NCI-H1436 (cell line): ENCODE measurements around the gene CXCR5.
"Not testable (repeated sequence)": the region's sequence is repeated elsewhere in the genome, so short reads cannot be mapped to it uniquely, and the experiment has no call there.

Experiments
- DNase-seq: peaks from one replicate; lab custom pipeline; 2025; lab: John Stamatoyannopoulos, UW

Gene CXCR5, protein sequence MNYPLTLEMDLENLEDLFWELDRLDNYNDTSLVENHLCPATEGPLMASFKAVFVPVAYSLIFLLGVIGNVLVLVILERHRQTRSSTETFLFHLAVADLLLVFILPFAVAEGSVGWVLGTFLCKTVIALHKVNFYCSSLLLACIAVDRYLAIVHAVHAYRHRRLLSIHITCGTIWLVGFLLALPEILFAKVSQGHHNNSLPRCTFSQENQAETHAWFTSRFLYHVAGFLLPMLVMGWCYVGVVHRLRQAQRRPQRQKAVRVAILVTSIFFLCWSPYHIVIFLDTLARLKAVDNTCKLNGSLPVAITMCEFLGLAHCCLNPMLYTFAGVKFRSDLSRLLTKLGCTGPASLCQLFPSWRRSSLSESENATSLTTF

DNA sequence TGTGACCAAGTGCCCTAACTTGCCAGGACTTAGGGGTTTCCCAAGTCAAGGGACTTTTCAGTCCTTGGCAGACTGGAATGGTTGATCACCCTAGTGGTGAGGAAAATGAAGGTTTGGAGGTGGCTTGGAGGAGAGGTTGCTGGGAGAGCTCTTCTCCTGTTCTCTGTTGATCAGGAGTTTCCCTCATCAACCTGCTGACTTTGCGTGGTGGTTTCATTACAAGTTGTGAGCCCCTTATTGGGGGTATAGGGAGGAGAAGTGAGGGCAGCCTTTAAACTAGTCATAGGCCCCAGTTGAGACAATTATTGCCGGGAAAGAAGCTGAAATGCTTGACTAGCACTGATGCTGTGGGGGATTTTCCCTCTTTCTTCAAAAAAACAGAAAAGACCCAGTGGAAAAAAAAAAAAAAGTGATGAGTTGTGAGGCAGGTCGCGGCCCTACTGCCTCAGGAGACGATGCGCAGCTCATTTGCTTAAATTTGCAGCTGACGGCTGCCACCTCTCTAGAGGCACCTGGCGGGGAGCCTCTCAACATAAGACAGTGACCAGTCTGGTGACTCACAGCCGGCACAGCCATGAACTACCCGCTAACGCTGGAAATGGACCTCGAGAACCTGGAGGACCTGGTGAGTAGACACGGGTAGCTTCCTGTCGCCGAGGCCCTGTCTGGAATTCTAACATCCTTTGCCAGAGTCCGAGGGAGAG lies at the start of gene CXCR5:
TSS of gene CXCR5 (plus strand) at position 525 of the 704 bp plus-strand sequence. CDS start at position 575, 50 bp downstream.
- DNase-seq = no peak

DNA sequence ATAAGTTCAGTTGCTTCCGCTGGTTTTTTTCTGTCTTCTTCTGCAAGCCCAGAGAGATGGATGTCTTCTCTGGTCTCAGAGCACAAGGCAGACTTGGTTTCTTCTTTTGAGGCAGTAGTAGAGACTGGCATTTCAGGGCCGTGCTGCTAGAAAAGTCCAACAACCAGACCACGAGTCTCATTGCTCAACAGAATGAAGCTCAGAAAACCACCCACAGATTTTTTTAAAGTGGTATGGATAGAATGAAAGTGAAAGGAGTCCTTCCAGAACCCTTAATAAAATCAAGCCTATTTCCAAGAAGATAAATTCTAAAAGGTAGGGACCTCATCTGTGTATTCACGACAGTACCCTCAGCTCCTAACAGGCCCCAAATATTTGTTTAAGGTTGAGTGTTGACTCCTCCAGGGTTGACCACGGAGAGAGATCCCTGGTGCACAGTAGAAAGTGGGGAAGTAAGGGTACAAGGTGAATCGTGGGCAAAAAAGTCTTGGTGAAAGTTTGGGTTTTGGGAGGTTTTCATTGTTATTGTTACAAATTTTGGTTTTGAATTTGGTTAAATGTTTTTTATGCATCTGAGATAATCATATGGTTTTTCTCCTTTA lies 49.2 kb upstream of the CXCR5 start:
- no peak for DNase-seq

DNA sequence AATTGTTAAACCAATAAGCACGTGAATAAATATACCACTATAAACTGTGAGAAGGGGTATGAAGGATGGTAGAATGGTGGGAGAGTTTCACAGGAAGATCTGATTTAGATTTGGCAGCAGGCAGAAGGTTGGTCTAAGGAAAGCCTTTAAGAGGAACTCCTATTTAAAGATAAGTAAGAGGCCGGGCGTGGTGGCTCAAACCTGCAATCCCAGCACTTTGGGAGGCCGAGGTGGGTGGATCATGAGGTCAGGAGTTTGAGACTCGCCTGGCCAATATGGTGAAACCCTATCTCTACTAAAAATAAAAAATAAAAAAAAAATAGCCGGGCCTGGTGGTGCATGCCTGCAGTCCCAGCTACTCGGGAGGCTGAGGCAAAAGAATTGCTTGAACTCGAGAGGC lies 45.8 kb upstream of the CXCR5 start:
- no peak for DNase-seq

DNA sequence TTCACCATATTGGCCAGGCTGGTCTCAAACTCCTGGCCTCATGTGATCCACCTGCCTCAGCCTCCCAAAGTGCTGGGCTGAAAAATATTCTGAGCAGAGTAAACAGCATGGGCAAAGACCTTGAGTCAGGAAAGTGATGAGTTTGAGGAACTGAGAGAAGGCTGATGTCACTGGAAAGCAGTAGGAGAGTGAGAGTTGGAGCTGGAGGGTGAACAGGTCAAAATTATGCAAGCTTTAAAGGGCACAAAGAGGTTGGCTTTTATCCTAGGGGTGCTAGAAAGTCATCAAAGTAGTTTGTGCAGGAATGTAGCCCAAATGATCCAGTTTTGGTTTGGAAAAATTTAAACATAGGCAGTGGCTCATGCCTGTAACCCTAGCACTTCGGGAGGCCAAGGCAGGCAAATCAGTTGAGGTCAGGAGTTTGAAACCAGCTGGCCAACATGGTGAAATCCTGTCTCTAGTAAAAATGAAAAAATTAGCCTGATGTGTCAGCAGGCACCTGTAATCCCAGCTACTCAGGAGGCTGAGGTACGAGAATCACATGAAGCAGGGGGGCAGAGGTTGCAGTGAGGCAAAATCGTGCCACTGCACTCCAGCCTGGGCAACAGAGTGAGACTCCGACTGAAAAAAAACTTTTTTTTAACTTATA lies 44.7 kb upstream of the CXCR5 start:
- no peak for DNase-seq

DNA sequence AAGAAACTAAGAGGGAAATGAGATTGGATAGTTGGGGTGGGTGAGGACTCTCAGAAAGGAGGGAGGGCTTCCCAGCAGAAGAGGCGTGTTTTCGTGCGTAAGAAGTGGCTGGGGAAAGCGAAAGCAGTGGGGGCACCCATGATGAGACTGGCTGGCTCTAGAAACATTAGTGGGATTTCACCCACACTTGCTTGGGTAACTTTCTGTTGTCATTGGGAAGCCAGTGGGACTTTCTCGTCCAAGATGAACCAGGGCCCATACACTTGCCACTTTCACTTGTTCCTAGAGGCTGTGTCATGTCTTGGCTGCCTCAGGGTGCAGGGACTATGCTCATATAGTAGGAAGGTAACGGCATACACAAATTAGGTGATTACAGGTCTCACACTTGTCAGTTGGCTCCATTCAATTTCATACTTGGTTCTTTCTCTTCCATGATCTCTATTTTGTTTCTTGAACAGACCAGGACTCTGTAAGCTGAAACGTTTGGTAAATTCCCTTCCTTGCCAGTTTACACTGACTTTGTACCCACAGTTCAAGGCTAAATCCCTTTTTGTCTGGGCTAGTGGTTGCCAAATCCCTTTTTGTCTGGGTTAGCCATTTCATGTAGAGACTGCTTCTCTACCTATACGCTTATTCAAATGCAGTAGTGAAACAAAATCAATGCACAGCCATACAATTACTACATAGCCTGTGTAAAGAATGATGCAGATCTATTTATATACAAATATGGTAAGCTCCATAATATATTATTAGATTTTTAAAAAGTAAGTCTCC lies 42.0 kb upstream of the CXCR5 start:
- no peak for DNase-seq

DNA sequence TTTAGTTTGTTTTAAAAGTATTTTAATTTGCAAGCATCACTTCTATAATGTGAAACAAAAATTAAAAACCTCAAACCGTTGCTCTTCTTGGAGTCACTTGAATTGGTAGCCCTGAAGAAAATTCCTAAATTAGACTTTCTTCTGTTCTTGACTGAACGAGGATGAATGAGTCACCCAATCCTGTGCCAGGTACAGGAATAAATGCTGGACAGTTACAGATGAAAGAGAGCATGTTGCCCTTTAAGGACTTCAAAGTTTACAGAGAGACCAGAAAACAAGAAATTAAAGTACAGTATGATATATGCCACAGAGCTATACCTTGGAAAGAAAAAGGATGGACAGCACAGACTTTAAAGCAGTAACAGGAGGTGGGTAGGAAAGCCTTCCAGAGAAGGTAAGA lies 41.3 kb upstream of the CXCR5 start:
- DNase-seq = no peak

DNA sequence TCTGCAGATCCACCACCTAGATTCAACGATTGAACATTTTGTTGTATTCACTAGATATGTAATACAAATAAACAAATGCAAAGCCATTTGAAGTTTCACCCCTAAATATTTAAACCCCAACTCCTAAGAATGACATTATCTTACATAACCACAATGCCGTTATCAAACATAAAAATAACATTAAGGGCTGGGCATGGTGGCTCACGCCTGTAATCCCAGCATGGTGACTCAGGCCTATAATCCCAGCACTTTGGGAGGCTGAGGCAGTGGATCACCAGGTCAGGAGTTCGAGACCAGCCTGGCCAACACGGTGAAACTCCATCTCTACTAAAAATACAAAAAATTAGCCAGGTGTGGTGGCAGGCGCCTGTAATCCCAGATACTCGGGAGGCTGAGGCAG lies 40.8 kb upstream of the CXCR5 start:
- not testable (repeated sequence) for DNase-seq

DNA sequence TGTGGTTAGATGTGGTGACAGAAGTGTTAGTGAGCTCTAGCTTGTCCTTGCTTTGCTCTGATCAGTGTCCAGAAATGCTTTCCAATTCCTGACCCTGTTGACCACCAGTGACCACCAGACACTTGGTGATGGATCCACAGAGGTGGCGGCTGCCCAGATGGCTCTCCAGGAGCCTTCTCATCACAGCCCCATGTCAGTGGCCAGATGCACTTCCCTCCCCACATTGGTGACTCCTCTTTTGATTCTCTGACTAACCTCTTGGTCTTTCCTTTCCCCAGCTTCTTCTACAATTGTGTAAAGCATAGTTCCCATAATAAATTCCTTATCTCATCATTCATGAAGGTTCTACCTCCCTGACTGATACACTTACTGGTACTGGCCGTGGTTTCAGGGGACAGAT lies 40.1 kb upstream of the CXCR5 start:
- DNase-seq = no peak

DNA sequence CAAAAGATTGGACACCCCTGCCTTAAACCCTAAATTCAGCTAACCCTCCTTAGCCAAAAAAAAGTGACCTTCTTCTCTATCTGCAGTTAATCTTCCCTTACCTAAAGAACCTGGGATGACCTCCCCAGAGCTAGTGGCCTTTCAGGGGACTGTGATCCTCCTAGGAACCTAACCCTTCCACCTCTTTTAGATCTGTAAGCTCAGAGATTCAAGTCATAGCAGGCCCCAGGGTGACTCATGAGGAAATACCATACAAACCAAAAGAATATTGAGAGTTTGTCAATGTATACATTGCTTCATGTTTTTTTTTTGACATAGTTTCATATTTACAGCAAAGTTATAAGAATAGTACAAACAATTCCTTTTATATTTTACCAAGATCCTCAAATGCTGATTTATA lies 38.3 kb upstream of the CXCR5 start:
- DNase-seq = no peak

DNA sequence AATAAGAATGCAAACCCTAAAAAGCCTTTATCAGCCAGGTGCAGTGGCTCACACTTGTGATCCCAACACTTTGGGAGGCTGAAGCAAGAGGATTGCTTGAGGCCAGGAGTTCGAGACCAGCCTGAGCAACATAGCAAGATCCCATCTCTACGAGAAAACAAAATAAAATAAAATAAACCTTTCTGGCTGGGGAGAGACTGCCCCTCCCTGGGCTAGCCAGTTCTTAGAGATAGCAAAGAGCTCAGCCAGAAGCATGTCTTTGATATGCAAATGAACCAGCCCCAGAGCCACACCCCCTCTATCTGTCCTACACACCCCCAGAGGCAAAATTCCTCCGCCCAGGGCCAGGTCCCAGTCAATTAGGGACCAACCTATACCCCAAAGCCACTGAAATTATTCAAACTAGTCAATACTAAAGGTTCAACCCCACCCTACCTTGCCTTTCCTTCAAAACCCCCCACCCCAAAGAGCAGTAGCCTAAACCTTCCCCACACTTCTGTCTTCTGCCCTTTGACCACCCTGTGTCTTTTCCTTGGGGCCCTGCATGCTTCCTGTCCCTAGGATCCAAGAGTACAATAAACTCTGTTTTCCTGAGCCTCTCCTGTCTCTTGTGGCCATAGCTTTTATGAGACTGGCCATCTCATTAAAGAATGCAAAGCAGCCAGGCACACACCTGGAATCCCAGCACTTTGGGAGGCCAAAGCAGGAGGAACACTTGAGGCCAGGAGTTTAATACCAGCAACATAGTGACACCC lies 37.3 kb upstream of the CXCR5 start:
- DNase-seq = no peak

DNA sequence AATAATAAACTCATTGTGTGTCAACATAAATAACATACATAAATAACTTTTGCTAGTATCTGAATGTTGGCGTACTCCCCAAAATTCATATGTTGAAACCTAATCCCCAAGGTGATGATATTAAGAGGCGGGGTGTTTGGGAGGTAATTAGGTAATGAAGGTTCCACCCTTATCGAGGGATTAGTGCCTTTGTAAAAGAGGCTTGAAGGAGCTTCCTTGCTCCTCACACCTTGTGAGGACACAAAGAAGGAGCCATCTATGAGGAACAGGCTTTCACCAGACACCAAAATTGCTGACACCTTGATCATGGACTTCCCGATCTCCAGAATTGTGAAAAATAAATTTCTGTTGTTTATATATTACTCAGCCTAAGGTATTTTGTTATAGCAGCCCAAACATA lies 33.9 kb upstream of the CXCR5 start:
- no peak for DNase-seq

DNA sequence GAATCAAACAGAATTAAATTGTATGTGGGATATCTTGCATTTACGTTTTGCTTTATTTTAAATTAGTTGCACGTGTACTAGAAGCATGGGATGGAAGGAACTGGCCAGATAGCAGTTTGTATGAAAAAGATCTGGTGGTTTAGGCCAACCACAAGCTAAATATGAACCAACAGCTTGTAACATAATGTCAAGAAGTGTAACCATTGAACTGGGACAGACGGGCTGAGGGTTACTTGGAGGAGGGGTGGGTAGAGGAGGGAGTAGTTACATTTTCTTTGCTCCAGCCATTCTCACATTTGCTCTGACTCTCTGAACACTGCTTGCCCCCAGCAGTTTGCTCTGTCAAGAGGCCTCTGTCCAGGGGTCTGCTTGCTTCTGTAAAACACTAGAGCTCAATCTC lies 31.7 kb upstream of the CXCR5 start:
- DNase-seq = no peak

DNA sequence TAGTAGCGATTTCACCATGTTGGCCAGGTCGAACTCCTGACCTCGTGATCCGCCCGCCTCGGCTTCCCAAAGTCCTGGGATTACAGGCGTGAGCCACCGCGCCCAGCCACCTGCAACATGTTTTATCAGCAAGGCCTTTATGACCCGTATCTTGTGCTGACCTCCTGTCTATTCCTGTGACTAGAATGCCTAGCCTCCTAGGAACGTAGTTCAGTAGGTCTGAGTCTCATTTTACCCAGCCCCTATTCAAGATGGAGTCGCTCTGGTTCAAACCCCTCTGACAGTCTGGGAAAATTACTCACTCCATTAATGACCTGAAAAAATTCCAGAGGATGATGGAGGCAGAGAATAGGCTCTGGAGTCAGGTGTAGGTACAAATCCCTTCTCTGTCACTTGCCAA lies 30.0 kb upstream of the CXCR5 start:
- no peak for DNase-seq

DNA sequence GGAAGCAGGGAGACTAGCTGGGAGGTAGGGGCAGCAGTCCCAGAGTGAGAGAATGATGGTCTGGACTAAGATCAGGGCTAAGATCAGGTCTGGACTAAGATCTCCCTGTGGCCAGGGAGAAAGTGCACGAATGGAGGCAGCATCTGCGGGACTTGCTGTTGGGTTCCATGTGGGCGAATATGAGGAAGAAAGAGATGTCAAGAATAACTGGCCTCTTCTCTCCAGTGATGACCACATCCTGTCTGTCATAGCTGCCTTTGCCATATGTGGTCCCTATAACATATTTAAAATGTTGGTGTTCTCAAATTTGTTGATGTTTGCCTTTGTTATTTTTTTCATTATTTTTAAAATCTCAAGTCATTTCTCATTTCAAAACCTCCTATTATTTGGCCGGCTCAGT lies 27.4 kb upstream of the CXCR5 start:
- no peak for DNase-seq

DNA sequence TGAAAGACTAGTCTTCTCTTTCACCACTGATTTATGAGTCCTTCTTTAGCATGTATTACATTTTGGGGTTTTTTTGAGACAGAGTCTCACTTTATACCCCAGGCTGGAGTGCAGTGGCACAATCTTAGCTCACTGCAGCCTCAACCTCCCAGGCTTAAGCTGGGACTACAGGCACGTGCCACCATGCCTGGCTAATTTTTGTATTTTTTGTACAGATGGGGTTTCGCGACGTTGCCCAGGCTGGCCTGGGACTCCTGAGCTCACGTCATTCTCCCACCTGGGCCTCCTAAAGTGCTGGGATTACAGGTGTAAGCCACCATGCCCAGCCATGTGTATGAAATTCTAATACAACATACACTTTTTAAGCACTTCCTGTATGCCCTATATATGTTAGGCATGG lies 26.3 kb upstream of the CXCR5 start:
- no peak for DNase-seq

DNA sequence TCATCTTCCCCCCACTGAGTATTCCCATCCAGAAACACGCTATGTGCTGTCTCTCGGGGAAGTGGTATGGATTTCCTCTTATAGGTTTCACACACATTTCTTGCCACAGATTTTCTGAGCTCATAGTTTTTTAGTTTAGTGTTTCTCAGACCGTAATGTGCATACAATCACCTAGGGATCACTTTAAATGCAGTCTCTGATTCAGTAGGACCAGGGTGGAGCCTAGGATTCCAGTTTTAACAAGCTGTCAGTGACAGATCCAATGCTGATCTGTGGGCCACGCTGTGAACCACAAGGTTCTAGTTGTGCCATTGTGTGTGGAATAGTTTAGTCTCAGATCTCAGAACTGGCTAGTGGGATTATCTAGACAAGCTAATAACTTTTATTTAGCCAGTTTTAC lies 23.7 kb upstream of the CXCR5 start:
- no peak for DNase-seq

DNA sequence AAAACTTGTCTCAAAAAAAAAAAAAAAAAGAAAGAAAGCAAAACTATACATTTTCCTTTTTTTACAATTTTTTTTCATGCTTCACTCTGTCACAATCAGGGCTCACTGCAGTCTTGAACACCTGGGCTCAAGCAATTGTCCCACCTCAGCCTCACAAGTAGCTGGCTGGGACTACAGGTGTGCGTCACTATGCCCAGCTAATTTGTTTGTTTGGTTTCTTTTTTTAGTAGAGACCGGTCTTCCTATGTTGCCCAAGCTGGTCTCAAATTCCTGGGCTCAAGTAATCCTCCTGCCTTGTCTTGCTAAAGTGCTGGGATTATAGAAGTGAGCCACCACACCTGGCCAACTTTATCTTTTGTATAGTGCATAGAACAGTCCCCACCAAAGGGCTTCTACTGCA lies 15.0 kb upstream of the CXCR5 start:
- no peak for DNase-seq

DNA sequence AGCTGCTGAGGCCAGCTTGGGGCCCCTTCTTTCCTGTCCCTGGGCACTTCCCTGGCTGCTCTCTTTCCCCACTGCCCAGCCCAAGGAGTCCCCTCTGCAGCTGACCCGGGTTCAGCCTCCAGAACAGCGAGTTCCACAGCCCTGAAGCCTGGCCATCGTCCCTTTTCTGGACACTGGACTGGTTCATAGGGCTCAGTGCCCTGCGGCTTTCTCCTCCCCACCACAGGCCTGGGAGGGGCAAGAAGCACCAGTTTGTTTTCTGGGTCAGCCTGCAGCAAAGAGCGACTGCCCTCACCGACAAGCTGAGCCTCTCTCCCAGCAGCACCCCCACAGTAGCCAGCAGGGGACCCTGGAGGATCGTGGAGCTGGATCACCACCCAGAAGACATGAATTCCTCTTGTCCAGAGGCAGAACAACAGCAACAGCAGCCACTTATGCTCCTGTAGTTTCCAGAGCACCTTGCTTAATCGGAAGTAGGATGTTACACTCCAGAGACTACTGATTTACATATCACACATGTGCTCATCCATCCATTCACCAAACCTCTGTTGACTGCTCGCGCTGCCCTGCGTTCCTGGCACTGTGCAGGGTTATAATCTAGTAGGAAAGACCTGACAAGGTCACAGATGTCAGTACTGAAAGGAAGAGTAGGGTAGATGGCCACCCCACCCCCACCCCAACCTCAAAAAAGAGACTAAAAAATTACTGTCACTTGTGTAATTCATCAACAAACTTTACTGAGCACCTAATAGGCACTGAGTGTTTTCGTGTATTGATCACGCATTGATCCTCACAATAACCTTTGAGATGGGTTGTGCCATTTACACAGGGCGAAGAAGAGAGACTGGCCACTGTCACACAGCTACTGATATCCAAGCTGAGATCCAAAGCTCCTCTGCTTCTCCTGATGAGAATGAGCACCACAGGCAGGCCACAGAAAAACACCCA lies 13.0 kb upstream of the CXCR5 start:
- no peak for DNase-seq

DNA sequence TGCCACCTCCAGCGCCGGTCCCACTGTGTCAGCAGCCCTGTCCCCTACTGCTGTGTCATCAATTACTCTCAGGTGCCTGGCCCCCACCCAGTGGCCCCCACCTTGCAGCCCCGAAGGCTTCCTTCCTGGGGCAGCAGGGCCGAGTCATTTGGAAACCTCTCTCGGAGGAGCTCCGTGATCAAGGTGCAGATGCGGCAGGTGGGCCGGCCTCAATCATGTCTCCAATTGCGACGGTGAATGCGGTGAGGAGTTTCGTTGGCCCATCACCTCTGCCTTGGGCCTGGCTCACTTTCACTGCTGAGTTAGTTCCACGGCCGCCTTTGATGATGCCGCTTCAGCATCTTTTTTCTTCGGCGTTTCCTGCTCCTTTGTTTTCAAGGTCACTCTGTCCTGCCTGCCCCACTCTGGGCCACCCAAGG lies 11.3 kb upstream of the CXCR5 start:
- DNase-seq = no peak

DNA sequence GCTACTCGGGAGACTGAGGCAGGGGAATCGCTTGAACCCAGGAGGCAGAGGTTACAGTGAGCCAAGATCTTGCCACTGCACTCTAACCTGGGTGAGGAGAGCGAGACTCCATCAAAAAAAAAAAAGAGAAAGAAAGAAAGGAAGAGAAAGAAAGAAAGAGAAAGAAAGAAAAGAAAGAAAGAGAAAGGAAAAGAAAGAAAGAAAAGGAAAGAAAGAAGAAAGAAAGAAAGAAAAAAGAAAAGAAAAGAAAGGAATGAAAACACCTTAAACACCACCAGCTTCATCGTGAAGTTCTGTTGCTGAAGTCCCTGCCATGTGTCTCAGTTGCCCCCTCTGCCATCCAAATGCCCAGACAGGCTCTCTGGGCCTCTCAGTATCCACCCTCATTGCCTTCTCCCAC lies 9.9 kb upstream of the CXCR5 start:
- DNase-seq = no peak
